ENCODE measurements around the gene PDZRN3. TPM values are rescaled to one million over a fixed set of nuclear protein-coding genes. Genes with fewer than 3 reads are reported as not detected.

The PDZRN3 gene
- total RNA-seq, 1 donor from 2014 or later = 58.6 TPM

- peaks cover 37% of the 10 kb centered on the region for H3K4me1 Mint-ChIP-seq (ENCODE audit: unreplicated experiment)
- no peaks in the 10 kb centered on the region for H3K9me3 Mint-ChIP-seq
- no peak for DNase-seq (ENCODE audit: extremely low spot score, unreplicated experiment)
- TF ChIP-seq CTCF (conservative IDR thresholded peaks at IDR 0.05) = no peak
- no peaks in the 10 kb centered on the region for H3K27me3 Mint-ChIP-seq
- H3K27ac Mint-ChIP-seq = no peak overlapping the region
- peaks cover 14% of the 10 kb centered on the region for H3K36me3 Mint-ChIP-seq
- no peak overlapping the region for H3K4me3 Mint-ChIP-seq
Observed at GRCh38 chr3:73616056-73616455, 8.7 kb downstream of the PDZRN3 start.

GRCh38 chr3:73614419-73614818 lies 10.3 kb downstream of the PDZRN3 start:
- no peak for DNase-seq (ENCODE audit: extremely low spot score, unreplicated experiment)
- H3K27me3 Mint-ChIP-seq = no peaks in the 10 kb centered on the region
- no peak for TF ChIP-seq CTCF (conservative IDR thresholded peaks at IDR 0.05)
- peaks cover 13% of the 10 kb centered on the region for H3K36me3 Mint-ChIP-seq
- no peaks in the 10 kb centered on the region for H3K9me3 Mint-ChIP-seq
- peaks cover 44% of the 10 kb centered on the region for H3K4me1 Mint-ChIP-seq (ENCODE audit: unreplicated experiment)
- no peak overlapping the region for H3K4me3 Mint-ChIP-seq
- no peak overlapping the region for H3K27ac Mint-ChIP-seq

- no peak for DNase-seq (ENCODE audit: extremely low spot score, unreplicated experiment)
- Mint-ChIP-seq H3K4me3 (no peak overlapping the region), H3K4me1 (ENCODE audit: unreplicated experiment) (peaks cover 47% of the 10 kb centered on the region), H3K27me3 (no peaks in the 10 kb centered on the region), H3K36me3 (peaks cover 9% of the 10 kb centered on the region), H3K27ac (no peak overlapping the region), H3K9me3 (no peaks in the 10 kb centered on the region)
- no peak for TF ChIP-seq CTCF (conservative IDR thresholded peaks at IDR 0.05)
Observed at GRCh38 chr3:73611176-73611575, 13.6 kb downstream of the PDZRN3 start.

- Mint-ChIP-seq H3K4me3 (no peak overlapping the region), H3K36me3 (peaks cover 5% of the 10 kb centered on the region), H3K9me3 (no peaks in the 10 kb centered on the region), H3K4me1 (ENCODE audit: unreplicated experiment) (peaks cover 49% of the 10 kb centered on the region), H3K27me3 (no peaks in the 10 kb centered on the region), H3K27ac (no peak overlapping the region)
- no peak for DNase-seq (ENCODE audit: extremely low spot score, unreplicated experiment)
- no peak for TF ChIP-seq CTCF (conservative IDR thresholded peaks at IDR 0.05)
Observed at GRCh38 chr3:73610493-73610892, 14.2 kb downstream of the PDZRN3 start.

- Mint-ChIP-seq H3K27ac (no peak overlapping the region), H3K36me3 (peaks cover 5% of the 10 kb centered on the region), H3K4me3 (no peak overlapping the region), H3K9me3 (no peaks in the 10 kb centered on the region), H3K27me3 (no peaks in the 10 kb centered on the region), H3K4me1 (ENCODE audit: unreplicated experiment) (peaks cover 47% of the 10 kb centered on the region)
- no peak for TF ChIP-seq CTCF (conservative IDR thresholded peaks at IDR 0.05)
- no peak for DNase-seq (ENCODE audit: extremely low spot score, unreplicated experiment)
Observed at GRCh38 chr3:73609655-73610054, 15.1 kb downstream of the PDZRN3 start.

GRCh38 chr3:73609315-73609641 lies 15.5 kb downstream of the PDZRN3 start:
- Mint-ChIP-seq H3K27me3 (no peaks in the 10 kb centered on the region), H3K36me3 (peaks cover 5% of the 10 kb centered on the region), H3K9me3 (no peaks in the 10 kb centered on the region), H3K4me1 (ENCODE audit: unreplicated experiment) (peaks cover 47% of the 10 kb centered on the region), H3K27ac (no peak overlapping the region), H3K4me3 (no peak overlapping the region)
- DNase-seq (ENCODE audit: extremely low spot score, unreplicated experiment) = no peak
- TF ChIP-seq CTCF (conservative IDR thresholded peaks at IDR 0.05) = no peak
